DND-41 (cell line): ENCODE results near the gene UNC5C.

Experiments
- EZH2 ChIP-seq: IDR thresholded peaks from 3 replicates; pipeline ENCODE4 v1.6.1; 2012; ENCODE audit warnings: borderline replicate concordance, low read depth, mild to moderate bottlenecking, moderate library complexity, low read length, inconsistent platforms; ENCODE audit not compliant: severe bottlenecking
- TF ChIP-seq, protein P1 (sequence below): IDR thresholded peaks from 2 replicates; pipeline ENCODE4 v1.5.1; 2012; ENCODE audit warnings: borderline replicate concordance, low read length, moderate library complexity, mild to moderate bottlenecking; ENCODE audit not compliant: poor library complexity, severe bottlenecking; ENCODE audit errors: extremely low read depth

DNA sequence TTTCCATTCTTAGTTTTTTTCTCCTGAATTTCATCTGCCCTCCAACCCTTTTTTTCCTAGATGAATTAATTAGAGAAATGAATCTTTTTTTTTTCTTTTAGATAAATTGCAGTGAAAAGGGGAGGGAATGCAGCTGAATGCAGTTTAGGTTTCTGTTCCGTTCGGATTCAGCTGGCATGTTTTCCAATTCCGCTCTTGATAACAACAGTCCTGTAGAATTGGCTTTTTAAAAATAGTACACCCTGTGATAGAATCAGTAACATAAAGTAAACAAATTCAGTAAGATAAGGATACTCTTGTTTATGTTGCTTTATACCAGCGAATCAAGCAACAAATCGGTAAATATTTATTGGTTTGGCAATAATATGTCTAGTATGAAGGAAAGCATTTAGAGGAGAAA, 103.5 kb downstream of the UNC5C start:
- TF ChIP-seq, protein P1, sequence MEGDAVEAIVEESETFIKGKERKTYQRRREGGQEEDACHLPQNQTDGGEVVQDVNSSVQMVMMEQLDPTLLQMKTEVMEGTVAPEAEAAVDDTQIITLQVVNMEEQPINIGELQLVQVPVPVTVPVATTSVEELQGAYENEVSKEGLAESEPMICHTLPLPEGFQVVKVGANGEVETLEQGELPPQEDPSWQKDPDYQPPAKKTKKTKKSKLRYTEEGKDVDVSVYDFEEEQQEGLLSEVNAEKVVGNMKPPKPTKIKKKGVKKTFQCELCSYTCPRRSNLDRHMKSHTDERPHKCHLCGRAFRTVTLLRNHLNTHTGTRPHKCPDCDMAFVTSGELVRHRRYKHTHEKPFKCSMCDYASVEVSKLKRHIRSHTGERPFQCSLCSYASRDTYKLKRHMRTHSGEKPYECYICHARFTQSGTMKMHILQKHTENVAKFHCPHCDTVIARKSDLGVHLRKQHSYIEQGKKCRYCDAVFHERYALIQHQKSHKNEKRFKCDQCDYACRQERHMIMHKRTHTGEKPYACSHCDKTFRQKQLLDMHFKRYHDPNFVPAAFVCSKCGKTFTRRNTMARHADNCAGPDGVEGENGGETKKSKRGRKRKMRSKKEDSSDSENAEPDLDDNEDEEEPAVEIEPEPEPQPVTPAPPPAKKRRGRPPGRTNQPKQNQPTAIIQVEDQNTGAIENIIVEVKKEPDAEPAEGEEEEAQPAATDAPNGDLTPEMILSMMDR = no peak
- TF ChIP-seq EZH2 = no peak
